GM12891 (cell line): ENCODE data around the gene SLC1A6.
"Not testable (repeated sequence)": the region's sequence is repeated elsewhere in the genome, so short reads cannot be mapped to it uniquely, and the experiment has no call there.

ENCODE experiments used
- DNase-seq: peaks from one replicate; pipeline ENCODE4 v3.0.0; 2011; ENCODE audit warnings: low spot score; ENCODE audit not compliant: insufficient read length
- FAIRE-seq: peaks from 2 replicates; lab custom pipeline; 2011; peaks lifted over from hg19 to GRCh38; lab: Jason Lieb, UNC
- PAX5 ChIP-seq: IDR thresholded peaks from 2 replicates; pipeline ENCODE4 v1.6.1; 2011; ENCODE audit warnings: low read length, moderate library complexity, mild to moderate bottlenecking; ENCODE audit not compliant: insufficient read depth, severe bottlenecking
- POLR2A ChIP-seq: IDR thresholded peaks from 2 replicates; pipeline ENCODE4 v1.6.1; 2011; ENCODE audit warnings: low read depth, low read length, control low read depth
- POLR2AphosphoS5 ChIP-seq: IDR thresholded peaks from 2 replicates; pipeline ENCODE4 v1.6.1; 2011; ENCODE audit warnings: low read depth, low read length, control low read depth
- POU2F2 ChIP-seq: IDR thresholded peaks from 2 replicates; pipeline ENCODE4 v1.6.1; 2011; ENCODE audit warnings: low read depth, mild to moderate bottlenecking, control low read depth, low read length, moderate library complexity
- SPI1 ChIP-seq: IDR thresholded peaks from 2 replicates; pipeline ENCODE4 v1.6.1; 2011; ENCODE audit warnings: low read depth, low read length, control low read depth
- TAF1 ChIP-seq: IDR thresholded peaks from 2 replicates; pipeline ENCODE4 v1.6.1; 2011; ENCODE audit warnings: low read depth, low read length, control low read depth

SLC1A6 gene

DNA sequence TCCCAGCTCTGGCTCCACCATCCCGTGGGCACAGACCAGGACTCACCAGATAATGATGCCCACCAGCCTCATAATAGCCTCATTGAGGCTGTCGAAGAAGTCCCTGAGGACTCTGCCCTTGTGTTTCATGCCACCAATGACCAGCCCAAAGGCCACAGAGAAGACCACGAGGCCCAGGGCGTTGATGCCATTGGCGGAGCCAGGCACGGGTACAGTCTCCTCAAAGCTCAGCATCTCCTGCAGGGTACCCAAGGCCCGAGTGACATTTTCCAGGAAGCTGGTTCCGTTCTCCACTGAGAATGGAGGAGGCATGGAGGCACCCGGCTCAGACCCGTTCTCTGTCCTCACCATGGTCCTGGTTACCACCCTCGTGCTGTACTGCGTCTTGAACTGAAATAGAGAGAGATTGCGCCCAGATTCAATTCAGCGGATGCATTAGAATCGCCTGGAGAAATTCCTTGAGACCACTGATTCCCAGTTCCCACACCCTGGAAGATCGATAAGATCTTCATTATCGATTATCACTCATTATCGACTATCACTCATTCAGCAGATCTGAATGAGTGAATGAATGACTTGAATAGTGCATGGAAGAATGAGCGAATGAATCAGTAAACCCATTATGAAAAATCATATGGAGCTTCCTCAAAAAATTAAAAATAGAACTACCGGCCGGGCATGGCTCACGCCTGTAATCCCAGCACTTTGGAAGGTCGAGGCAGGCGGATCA, 17.5 kb downstream of the SLC1A6 start:
- no peak for TF ChIP-seq POLR2AphosphoS5
- TF ChIP-seq POLR2A: no peak
- TF ChIP-seq POU2F2: no peak
- no peak for TF ChIP-seq TAF1
- TF ChIP-seq PAX5: no peak
- no peak for TF ChIP-seq SPI1
- FAIRE-seq (no peak), DNase-seq (no peak)

- DNase-seq (no peak), FAIRE-seq (no peak)
- TF ChIP-seq POU2F2 (no peak), POLR2AphosphoS5 (no peak), PAX5 (no peak), TAF1 (no peak), SPI1 (no peak), POLR2A (no peak)
These were observed 20.4 kb downstream of the SLC1A6 start for GRCh38 chr19:14959263-14959662.

- no peak for TF ChIP-seq POLR2A
- TF ChIP-seq POLR2AphosphoS5: no peak
- TF ChIP-seq SPI1: no peak
- no peak for TF ChIP-seq POU2F2
- no peak for TF ChIP-seq TAF1
- no peak for TF ChIP-seq PAX5
- DNase-seq (no peak), FAIRE-seq (no peak)
These were observed 22.2 kb downstream of the SLC1A6 start for GRCh38 chr19:14957464-14957863.

DNA sequence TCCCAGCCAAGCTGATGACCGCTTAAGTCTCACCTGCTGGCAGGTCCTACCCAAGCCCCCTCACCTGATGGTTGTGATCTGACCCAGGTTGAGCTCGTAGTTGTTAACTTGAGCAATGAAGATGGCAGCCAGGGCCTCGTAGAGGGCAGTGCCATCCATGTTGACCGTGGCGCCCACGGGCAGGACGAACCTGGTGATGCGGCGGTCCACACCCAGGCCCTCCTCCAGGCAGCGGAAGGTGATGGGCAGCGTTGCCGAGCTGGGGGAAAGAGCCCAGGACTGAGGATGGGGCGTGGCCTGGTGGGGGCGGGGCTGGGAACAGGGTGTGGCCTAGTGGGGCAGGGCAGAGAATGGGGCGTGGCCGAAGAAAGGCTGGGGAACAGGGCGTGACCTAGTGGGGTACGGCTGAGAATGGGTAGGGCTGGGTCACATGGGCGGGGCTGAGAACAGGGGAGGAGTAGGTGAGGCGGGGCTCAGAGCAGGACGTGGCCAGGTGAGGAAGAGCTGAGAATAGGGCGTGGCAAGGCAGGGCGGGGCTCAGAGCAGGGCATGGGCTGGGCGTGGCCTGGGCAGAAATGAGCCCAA, 25.5 kb downstream of the SLC1A6 start:
- no peak for DNase-seq
- FAIRE-seq: no peak
- TF ChIP-seq POU2F2 (no peak), TAF1 (no peak), POLR2A (no peak), POLR2AphosphoS5 (no peak), SPI1 (no peak), PAX5 (no peak)

GRCh38 chr19:14952767-14953166, 26.9 kb downstream of the SLC1A6 start:
- FAIRE-seq (no peak), DNase-seq (no peak)
- no peak for TF ChIP-seq POLR2A
- no peak for TF ChIP-seq SPI1
- TF ChIP-seq TAF1: no peak
- TF ChIP-seq POLR2AphosphoS5: no peak
- TF ChIP-seq PAX5: no peak
- no peak for TF ChIP-seq POU2F2

DNA sequence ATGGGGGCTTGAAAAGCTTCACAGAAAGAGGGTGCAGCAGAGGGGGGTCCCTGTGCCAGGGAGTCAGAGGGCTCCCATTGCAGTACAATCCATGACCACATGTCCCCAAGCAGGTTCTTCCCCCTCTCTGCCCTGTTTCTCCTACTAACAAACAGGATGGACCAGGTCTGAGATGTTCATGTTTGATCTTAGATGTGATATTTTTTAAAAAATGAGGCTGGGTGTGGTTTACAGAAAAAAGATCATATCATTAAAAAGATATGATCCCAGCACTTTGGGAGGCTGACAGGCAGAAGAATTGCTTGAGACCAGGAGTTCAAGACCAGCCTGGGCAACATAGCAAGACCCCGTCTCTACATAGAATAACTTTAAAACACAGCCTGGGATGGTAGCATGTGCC, 29.2 kb downstream of the SLC1A6 start:
- no peak for DNase-seq
- no peak for FAIRE-seq
- no peak for TF ChIP-seq POLR2A
- no peak for TF ChIP-seq PAX5
- no peak for TF ChIP-seq SPI1
- no peak for TF ChIP-seq POU2F2
- no peak for TF ChIP-seq POLR2AphosphoS5
- no peak for TF ChIP-seq TAF1

DNA sequence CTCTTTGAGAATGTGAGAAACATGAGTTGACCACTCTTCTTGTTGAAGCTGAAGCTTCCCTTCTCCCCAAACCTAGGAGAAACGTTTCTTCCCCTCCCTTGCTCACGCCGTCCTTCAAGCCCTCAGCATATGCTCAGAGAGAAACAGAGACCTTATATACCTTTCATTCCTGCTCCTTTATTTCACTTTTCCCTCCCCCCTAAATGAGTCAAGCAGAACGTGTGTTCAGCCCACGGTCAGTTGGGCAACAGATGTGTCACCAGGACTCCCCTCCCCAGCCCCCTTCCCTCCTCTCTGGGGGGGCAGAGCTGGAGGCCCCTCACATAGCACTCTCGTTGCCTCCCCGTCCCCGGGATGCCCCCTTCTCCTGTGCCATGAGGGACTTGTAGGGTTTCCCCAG, 29.8 kb downstream of the SLC1A6 start:
- FAIRE-seq (no peak), DNase-seq (no peak)
- TF ChIP-seq PAX5 (no peak), POLR2A (no peak), TAF1 (no peak), SPI1 (no peak), POLR2AphosphoS5 (no peak), POU2F2 (no peak)

DNA sequence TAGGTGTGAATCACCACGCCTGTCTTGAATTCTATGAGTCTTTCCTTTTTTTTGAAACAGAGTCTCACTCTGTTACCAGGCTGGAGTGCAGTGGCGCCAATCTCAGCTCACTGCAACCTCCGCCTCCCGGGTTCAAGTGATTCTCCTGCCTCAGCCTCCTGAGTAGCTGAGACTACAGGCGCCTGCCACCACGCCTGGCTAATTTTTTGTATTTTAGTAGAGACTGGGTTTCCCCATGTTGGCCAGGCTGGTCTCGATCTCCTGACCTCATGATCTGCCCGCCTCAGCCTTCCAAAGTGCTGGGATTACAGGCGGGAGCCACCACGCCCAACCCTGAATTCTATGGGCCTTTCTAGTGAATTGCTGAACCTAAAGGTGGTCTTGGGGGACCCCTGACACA, 30.3 kb downstream of the SLC1A6 start:
- FAIRE-seq: not testable (repeated sequence)

DNA sequence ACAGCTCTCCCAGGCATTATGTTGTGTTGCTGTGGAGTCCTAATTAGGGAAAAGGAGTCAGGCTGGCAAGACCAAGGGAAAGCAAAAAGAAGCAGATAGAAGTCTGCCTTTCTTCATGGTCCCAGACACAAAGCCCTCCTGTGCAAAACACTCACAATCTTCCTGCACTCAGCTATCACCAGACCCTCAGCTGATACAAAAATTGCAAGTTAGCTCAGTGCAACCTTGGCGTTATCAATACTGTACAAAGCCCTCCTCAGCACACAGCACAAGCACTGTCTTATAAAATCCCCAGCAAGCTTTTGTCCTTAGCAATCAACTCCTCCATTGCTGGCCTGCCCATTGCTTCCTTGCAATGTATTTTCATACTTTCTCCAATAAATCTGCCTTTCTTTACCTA, 35.2 kb downstream of the SLC1A6 start:
- TF ChIP-seq POLR2A (no peak), TAF1 (no peak)
- DNase-seq: no peak
- FAIRE-seq: no peak

More for the DNA sequence above, 30.3 kb downstream of the SLC1A6 start:
- DNase-seq: not testable (repeated sequence)

GRCh38 chr19:14943601-14944000, 36.1 kb downstream of the SLC1A6 start:
- TF ChIP-seq PAX5: no peak
- no peak for TF ChIP-seq SPI1
- no peak for TF ChIP-seq POU2F2
- no peak for TF ChIP-seq POLR2A
- no peak for TF ChIP-seq POLR2AphosphoS5
- TF ChIP-seq TAF1: no peak
- DNase-seq: no peak
- FAIRE-seq: no peak
